IPS-18a (cell line): ENCODE data around the gene POLR1C.

Source experiments
- H3K27ac ChIP-seq: one replicate; pipeline ENCODE4 v1.5.1; 2013; ENCODE audit warnings: low read length
- H3K27me3 ChIP-seq: one replicate; pipeline ENCODE4 v1.6.1; 2013; ENCODE audit warnings: mild to moderate bottlenecking, low read length; ENCODE audit not compliant: control insufficient read depth, insufficient read depth
- H3K36me3 ChIP-seq: one replicate; pipeline ENCODE4 v1.6.1; 2013; ENCODE audit warnings: low read depth, low read length; ENCODE audit not compliant: control insufficient read depth
- H3K4me1 ChIP-seq: one replicate; pipeline ENCODE4 v1.6.1; 2013; ENCODE audit warnings: low read depth, low read length; ENCODE audit not compliant: control insufficient read depth
- H3K4me3 ChIP-seq: one replicate; pipeline ENCODE4 v1.5.1; 2013; ENCODE audit warnings: low read length
- H3K9ac ChIP-seq: one replicate; pipeline ENCODE4 v1.6.1; 2013; ENCODE audit warnings: mild to moderate bottlenecking, low read length, moderate library complexity
- H3K9me3 ChIP-seq: one replicate; pipeline ENCODE4 v1.6.1; 2013; ENCODE audit warnings: low read depth, low read length; ENCODE audit not compliant: control insufficient read depth

POLR1C gene

DNA sequence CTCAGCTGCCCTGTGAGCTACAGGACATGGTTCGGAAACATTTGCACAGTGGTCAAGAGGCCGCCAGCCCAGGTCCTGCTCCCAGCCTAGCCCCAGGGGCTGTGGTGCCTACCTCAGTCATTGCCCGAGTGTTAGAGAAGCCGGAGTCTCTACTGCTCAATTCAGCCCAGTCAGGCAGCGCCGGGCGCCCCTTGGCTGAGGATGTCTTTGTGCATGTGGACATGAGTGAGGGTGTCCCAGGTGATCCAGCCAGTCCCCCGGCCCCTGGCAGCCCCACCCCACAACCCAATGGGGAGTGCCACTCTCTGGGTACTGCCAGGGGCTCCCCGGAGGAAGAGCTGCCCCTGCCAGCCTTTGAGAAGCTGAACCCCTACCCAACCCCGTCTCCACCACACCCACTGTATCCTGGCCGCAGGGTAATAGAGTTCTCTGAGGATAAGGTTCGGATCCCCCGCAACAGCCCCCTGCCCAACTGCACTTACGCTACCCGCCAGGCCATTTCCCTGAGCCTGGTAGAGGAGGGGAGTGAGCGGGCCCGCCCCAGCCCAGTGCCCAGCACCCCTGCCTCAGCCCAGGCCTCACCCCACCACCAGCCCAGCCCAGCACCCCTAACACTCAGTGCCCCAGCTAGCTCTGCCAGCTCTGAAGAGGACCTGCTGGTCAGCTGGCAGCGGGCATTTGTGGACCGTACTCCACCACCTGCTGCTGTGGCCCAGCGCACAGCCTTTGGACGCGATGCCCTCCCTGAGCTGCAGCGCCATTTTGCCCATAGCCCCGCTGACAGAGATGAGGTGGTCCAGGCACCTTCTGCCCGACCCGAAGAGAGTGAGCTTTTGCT lies 11.9 kb upstream of the POLR1C start:
- peaks cover 24% of the 10 kb centered on the region for H3K27me3 ChIP-seq

DNA sequence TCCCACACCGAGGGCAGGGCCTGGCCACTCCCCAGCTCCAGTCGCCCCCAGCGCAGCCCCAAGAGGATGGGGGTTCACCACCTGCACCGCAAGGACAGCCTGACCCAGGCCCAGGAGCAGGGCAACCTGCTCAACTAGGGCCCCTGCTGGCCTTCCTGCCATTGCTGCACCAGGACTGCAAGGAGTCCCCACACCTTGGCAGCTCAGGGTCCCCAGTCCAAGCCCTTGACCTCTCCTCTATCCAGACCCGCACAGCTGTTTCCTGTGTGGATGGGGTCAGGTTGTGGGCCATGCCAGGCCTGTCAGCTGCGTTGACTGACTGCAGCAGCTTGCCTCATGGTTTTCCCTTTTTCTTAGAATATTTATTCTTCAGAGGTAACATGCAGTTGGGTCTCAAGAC lies 11.2 kb upstream of the POLR1C start:
- peaks cover 24% of the 10 kb centered on the region for H3K27me3 ChIP-seq
- no peaks in the 10 kb centered on the region for H3K9me3 ChIP-seq
- H3K9ac ChIP-seq: no peak overlapping the region
- H3K4me3 ChIP-seq: no peak overlapping the region
- peaks cover 3% of the 10 kb centered on the region for H3K4me1 ChIP-seq
- H3K36me3 ChIP-seq: peaks cover 43% of the 10 kb centered on the region
- H3K27ac ChIP-seq: no peak overlapping the region

More for the DNA sequence above, 11.9 kb upstream of the POLR1C start:
- peaks cover 50% of the 10 kb centered on the region for H3K36me3 ChIP-seq
- no peak overlapping the region for H3K27ac ChIP-seq
- peaks cover 3% of the 10 kb centered on the region for H3K4me1 ChIP-seq
- H3K9me3 ChIP-seq: no peaks in the 10 kb centered on the region
- H3K9ac ChIP-seq: no peak overlapping the region
- no peak overlapping the region for H3K4me3 ChIP-seq

DNA sequence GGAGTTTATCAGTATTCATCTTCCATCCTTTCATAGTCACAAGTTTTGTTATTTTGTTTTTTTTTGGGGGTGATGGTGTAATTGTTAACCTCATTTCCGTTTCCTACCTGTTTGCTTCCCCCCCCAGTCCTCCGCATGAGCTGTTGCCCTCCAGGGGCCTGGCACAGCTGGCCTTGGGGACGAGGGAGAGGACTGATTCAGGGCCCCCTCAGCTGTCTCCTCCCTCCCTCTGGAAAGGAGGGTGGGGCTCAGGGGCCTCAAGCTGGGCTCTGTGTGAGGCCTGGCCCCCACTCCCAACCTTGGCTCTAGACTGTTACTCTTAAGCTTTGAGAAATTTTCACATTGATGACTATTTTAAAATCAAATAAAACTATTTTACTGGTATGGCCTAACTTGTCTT lies 10.7 kb upstream of the POLR1C start:
- peaks cover 24% of the 10 kb centered on the region for H3K27me3 ChIP-seq
- peaks cover 39% of the 10 kb centered on the region for H3K36me3 ChIP-seq
- H3K27ac ChIP-seq: no peak overlapping the region
- no peaks in the 10 kb centered on the region for H3K9me3 ChIP-seq
- no peak overlapping the region for H3K9ac ChIP-seq
- H3K4me1 ChIP-seq: peaks cover 3% of the 10 kb centered on the region
- no peak overlapping the region for H3K4me3 ChIP-seq

DNA sequence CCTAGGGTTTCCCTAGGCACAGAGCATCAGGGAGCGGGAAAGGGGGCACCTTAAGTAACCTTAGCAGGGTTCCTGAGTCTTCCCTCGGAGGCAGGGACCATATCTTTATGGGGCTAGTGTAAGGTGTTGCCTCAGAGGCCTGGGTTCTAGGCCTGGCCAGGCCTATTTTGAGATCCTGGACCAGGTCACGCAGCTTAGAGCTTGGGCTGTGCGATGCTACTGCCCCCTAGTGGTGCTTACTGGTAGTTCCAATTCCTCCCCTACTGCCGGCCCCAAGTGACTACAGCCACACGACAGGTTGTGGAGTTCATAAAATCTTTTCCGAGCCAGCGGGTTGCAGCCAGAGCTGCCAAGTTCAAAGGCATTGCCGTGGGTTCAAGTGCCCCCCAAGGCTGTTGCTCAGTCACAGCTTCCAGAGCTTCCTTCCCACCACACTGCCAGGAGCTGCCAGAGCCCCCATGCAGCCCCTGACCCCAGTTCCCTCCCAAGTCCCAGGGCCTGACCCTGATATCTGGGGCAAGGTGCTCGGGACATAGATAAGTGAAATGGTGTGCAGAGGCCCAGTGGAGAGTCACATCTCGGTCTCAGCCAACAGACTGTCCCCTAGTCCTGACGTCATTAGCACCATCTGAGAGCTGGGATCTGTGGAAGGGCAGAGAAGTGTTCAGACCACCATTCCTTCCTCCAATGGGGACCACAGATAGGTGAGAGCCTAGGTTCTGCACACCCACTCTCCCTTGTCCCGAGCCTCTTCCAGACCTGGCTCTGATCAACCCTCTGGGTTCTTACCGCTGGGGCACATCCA lies 10.0 kb upstream of the POLR1C start:
- Histone ChIP-seq H3K27ac (no peak overlapping the region), H3K9me3 (no peaks in the 10 kb centered on the region), H3K4me1 (peaks cover 3% of the 10 kb centered on the region), H3K27me3 (peaks cover 24% of the 10 kb centered on the region), H3K4me3 (no peak overlapping the region), H3K36me3 (peaks cover 38% of the 10 kb centered on the region), H3K9ac (no peak overlapping the region)

DNA sequence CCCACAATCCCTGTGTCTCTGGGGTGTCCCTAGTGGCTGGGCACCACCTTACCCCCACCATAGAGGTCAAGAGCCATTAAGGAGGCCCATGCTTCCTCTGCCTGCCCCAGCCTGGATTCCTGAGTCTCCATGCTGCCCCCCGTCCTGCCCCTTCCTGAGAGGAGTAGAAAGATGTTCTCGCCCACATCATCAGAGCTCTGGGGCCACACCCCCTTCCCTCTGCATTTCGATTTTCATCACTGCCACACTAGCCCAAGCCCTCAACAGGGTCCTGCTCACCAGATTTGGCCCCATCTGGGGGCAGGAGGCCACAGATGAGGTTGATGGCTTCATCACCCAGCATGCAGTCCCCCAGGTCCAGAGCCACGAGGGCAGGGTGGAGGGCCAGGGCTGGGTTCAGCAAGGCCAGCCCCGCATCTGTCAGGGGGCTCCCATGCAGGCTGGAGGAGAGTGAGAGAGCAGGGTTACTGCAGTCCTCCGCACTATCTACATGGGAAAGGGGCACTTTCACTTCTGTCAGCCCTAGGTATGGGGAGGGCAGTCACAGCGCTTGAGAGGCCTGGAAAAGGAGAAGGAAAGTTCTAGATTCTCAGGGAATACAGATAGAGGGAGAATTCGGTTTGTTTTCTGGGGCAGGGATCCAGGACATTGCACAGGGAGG lies 8.3 kb upstream of the POLR1C start:
- H3K27ac ChIP-seq: no peak overlapping the region
- no peak overlapping the region for H3K4me3 ChIP-seq
- peaks cover 24% of the 10 kb centered on the region for H3K27me3 ChIP-seq
- peaks cover 3% of the 10 kb centered on the region for H3K4me1 ChIP-seq
- H3K9ac ChIP-seq: no peak overlapping the region
- H3K9me3 ChIP-seq: no peaks in the 10 kb centered on the region
- H3K36me3 ChIP-seq: peaks cover 37% of the 10 kb centered on the region

DNA sequence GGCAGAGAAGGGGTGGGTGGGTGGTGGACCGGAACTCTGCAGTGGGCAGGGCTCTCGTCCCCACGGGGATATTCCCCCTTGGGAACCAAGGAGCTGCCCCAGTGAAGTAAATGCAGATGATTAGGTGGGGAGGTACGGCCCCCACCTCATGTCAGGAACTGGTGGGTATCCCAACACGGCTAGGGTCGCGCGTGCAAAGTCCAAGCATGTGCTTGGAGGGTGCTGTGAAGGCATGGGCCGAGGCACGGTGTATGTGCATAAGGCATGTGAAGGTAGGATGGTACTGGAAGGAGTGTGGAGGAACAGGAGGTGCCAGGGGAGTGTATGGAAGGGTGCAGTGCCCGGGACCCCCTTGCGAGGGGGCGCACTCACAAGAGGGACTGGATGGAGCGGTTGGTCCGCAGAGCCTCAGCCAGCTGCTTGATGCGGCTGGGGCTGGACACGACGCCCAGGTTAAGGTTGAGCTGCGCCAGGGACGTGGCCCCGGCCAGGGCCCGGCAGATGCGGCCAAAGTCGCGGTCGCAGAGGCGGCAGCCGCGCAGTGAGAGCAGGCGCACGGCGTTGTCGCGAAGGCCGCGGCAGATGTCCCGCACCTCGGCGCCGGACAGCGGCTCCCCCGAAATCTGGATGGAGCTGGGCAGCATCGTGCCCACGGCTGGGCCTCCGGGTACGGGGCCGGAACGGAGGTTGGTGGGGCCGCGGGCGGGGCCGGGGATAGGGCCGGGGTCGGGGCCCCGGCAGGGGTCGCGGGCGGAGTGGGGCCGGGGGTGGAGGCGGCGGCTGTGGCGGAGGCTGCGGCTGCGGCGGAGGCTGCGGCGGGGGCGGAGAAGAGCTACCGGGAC lies 7.5 kb upstream of the POLR1C start:
- H3K4me3 ChIP-seq: peak overlapping the region; percentile 65
- H3K27me3 ChIP-seq: peaks cover 24% of the 10 kb centered on the region
- no peak overlapping the region for H3K9ac ChIP-seq
- peaks cover 3% of the 10 kb centered on the region for H3K4me1 ChIP-seq
- peaks cover 38% of the 10 kb centered on the region for H3K36me3 ChIP-seq
- no peak overlapping the region for H3K27ac ChIP-seq
- no peaks in the 10 kb centered on the region for H3K9me3 ChIP-seq

DNA sequence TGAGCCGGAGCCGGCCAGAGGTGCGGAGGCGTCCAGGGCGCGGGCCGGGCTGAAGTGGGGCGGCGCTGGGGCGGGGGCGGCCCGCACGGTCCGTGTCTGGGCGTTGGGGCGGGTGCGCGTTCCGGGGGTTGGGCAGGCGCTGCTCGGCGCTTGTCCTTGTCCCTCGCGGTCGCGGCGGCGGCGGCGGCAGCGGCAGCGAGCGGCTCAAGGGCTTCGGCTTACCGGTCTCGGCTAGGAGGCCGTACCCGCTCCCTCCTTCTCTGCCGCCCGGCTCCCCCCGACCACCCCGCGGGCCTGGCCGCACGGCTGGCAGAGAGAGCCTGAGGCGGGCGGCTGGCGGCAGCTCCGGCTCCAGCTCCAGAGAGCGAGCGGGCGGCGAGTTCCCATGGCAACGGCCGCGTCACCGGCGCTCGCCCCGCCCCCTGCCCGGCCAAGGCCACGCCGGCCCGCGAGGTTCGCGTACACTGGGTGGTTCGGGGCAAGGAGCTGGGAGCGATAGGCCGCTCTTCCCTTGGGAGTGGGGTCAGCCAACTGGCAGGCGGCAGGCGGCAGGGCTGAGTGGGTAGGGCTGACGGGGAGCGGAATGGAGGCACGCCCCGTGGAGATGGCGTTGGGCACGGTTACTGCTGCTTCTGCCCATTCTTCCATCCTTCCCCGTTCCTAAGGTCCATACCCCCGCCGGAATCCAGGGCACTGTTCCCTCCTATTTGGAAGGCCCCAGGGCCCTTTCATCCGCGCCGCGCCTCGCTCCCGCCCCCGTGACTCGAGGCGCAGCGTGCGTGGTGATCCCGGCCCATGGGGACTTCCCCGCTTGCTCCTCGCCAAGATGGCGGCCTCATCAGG lies 6.7 kb upstream of the POLR1C start, which contains the start of gene LRRC73:
LRRC73 (minus strand) TSS at position 363 of the 843 bp plus-strand sequence. CDS start 561 bp downstream, outside the sequence.
- Histone ChIP-seq H3K9ac (peak within 1 kb of the TSS; percentile 54), H3K4me3 (peak within 1 kb of the TSS; percentile 65), H3K9me3 (no peaks in the 10 kb centered on the region), H3K27ac (no peak within 1 kb of the TSS), H3K36me3 (peaks cover 36% of the 10 kb centered on the region), H3K27me3 (peaks cover 24% of the 10 kb centered on the region), H3K4me1 (peaks cover 3% of the 10 kb centered on the region)

DNA sequence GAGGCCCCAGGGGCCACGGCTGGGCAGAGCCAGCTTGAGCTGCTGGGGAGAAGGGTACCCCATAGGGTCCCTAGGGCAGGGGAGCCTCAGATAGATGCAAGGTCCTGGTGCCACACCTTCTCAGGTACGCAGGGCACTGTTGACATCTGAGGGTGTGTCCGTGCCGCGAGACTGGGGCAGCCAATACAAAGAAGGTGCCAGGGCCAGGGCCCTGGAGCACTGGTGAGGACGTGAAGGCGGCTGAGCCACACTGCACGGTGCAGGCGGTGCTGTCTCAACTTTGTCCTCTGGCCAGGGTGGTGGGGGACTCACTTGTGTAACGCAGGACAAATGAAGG lies 6.1 kb upstream of the POLR1C start:
- H3K4me3 ChIP-seq: peak overlapping the region; percentile 65
- H3K4me1 ChIP-seq: peaks cover 6% of the 10 kb centered on the region
- no peak overlapping the region for H3K27ac ChIP-seq
- H3K27me3 ChIP-seq: peaks cover 24% of the 10 kb centered on the region
- H3K36me3 ChIP-seq: peaks cover 38% of the 10 kb centered on the region
- H3K9ac ChIP-seq: peak overlapping the region; percentile 54
- H3K9me3 ChIP-seq: no peaks in the 10 kb centered on the region

DNA sequence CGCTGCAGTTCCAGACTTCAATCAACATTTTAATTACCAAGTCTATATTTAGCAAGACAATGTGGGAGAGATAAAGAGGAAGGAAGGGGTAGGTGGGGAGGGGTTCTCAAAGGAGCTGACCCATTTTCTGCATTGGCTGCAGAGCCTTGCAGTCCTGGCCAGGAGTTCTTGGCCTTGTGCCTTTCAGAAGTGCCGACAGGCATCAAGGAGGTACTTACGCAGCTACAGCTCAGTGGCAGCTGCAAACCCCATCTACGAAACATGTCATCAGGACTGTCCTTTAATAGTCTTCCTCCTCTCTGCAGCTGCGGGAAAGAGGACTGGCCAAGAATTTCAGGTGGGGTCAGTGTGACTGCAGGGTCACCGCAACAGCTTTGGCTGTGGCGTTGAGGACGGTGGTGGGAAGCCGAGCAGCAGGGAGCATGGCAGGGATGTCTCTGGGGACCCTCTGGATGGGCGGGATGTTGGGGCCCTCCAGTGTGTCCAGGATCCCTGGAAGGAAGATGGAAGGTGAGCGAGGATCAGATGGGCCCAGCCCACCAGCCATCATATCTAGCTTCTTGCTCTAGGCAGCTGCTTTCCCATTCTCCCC lies 5.0 kb upstream of the POLR1C start:
- peaks cover 24% of the 10 kb centered on the region for H3K27me3 ChIP-seq
- H3K9me3 ChIP-seq: no peaks in the 10 kb centered on the region
- H3K27ac ChIP-seq: no peak overlapping the region
- peaks cover 8% of the 10 kb centered on the region for H3K4me1 ChIP-seq
- peaks cover 38% of the 10 kb centered on the region for H3K36me3 ChIP-seq
- H3K9ac ChIP-seq: no peak overlapping the region
- H3K4me3 ChIP-seq: no peak overlapping the region

DNA sequence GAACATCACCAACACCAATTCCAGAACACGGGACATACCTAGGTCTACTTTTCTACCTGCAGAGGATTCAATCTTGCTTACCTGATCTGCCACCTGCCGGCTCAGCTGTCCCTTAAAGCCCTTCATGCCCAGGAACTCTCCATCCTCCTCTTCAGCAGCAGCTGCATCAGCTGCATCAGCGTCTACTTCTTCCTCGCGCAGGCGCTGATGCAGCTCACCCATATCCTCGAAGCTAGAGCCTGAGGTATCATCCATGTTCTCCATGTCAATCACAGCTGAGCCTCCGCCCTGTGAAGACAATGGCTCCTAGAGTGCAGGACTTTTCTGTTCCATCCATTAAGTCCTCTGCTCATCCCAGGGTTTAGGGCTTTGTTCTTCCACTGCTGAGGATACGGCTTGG lies 1.1 kb upstream of the POLR1C start:
- no peaks in the 10 kb centered on the region for H3K9me3 ChIP-seq
- H3K36me3 ChIP-seq: peaks cover 55% of the 10 kb centered on the region
- H3K27me3 ChIP-seq: no peaks in the 10 kb centered on the region
- peak overlapping the region; percentile 100 for H3K9ac ChIP-seq
- peak overlapping the region; percentile 100 for H3K4me3 ChIP-seq
- H3K27ac ChIP-seq: no peak overlapping the region
- peaks cover 5% of the 10 kb centered on the region for H3K4me1 ChIP-seq
